B cell (primary cell): Measurements from ENCODE around the gene VPS26C. TPM values are rescaled to one million over a fixed set of nuclear protein-coding genes. Genes with fewer than 3 reads are reported as not detected.

ENCODE experiments used
- ATAC-seq: fragments of 200-7000 bp; cut with Tn5 transposase; one replicate; pipeline ENCODE4 v1.10.0; 2021; ENCODE audit warnings: low read depth, mild to moderate bottlenecking, moderate number of reproducible peaks, moderate library complexity
- CTCF ChIA-PET: fragments of 350-600 bp; sonication (Branson Sonifier 250); formaldehyde crosslinking; loops from one replicate; lab custom pipeline; 2021; ENCODE audit warnings: antibody characterized with exemption, inconsistent platforms; lab: Charles Lee
- POLR2A ChIA-PET: fragments of 350-600 bp; sonication (Branson Sonifier 250); formaldehyde crosslinking; loops from one replicate; lab custom pipeline; 2021; ENCODE audit warnings: antibody characterized with exemption; lab: Charles Lee
- DNase-seq: peaks from one replicate; pipeline ENCODE4 v3.0.0; 2013
- H2AFZ ChIP-seq: 2 replicates; pipeline ENCODE4 v1.6.1; 2012; ENCODE audit warnings: mild to moderate bottlenecking, low read depth, low read length; ENCODE audit not compliant: insufficient read depth, poor library complexity, severe bottlenecking
- H3K27ac ChIP-seq, 2 donors: 1 replicate in 1 of 2; 2 replicates in 1 of 2; pipeline ENCODE4 v1.5.1; 2012 to 2013; ENCODE audit warnings: low read length in 2 of 2, mild to moderate bottlenecking in 2 of 2, moderate library complexity in 1 of 2
- H3K27me3 ChIP-seq, 4 experiments: fragments of 200-600 bp in 1 of 4; sonication (generic) in 1 of 4; replicated peaks in 1 of 4; 1 replicate in 2 of 4; 2 replicates in 2 of 4; pipeline versions ENCODE4 v1.6.1 to v1.7.0; 2013 to 2016; ENCODE audit warnings: low read length in 3 of 4, mild to moderate bottlenecking in 2 of 4, mixed read lengths in 1 of 4, moderate library complexity in 1 of 4; ENCODE audit not compliant: insufficient read depth in 4 of 4, control insufficient read depth in 3 of 4; ENCODE audit errors: control extremely low read depth in 1 of 4
- H3K36me3 ChIP-seq, 2 experiments: replicated peaks in 1 of 2; 1 replicate in 1 of 2; 2 replicates in 1 of 2; pipeline versions ENCODE4 v1.6.1 to v1.7.1; 2013; ENCODE audit warnings: low read length in 1 of 2; ENCODE audit not compliant: insufficient read depth in 2 of 2, control insufficient read depth in 1 of 2; ENCODE audit errors: control extremely low read depth in 1 of 2, extremely low read depth in 1 of 2
- H3K4me1 ChIP-seq, 2 donors: fragments of 200-600 bp in 1 of 2; sonication (generic) in 1 of 2; 1 replicate in 1 of 2; 2 replicates in 1 of 2; pipeline versions ENCODE4 v1.5.1 to v1.6.1; 2013 to 2017; ENCODE audit warnings: low read length in 2 of 2; ENCODE audit not compliant: control insufficient read depth in 2 of 2, insufficient read depth in 2 of 2
- H3K4me2 ChIP-seq: replicated peaks from 2 replicates; pipeline ENCODE3; 2012; ENCODE audit warnings: mild to moderate bottlenecking, low read depth, low read length; ENCODE audit not compliant: poor library complexity, severe bottlenecking
- H3K4me3 ChIP-seq, 5 experiments: fragments of 200-600 bp in 1 of 5; sonication (generic) in 1 of 5; 1 replicate in 3 of 5; 2 replicates in 2 of 5; pipeline versions ENCODE4 v1.5.1 to v1.7.0; 2011 to 2016; ENCODE audit warnings: low read length in 4 of 5, mild to moderate bottlenecking in 4 of 5, low read depth in 2 of 5, control low read depth in 1 of 5, moderate library complexity in 1 of 5; ENCODE audit not compliant: insufficient read depth in 1 of 5; ENCODE audit errors: control extremely low read depth in 1 of 5, extremely low read depth in 1 of 5
- H3K79me2 ChIP-seq: fragments of 200-600 bp; sonication (generic); one replicate; pipeline ENCODE4 v1.6.0; 2016; ENCODE audit warnings: low read length; ENCODE audit not compliant: control insufficient read depth, insufficient read depth
- H3K9ac ChIP-seq: fragments of 200-600 bp; sonication (generic); 2 replicates; pipeline ENCODE4 v1.6.1; 2017; ENCODE audit warnings: mild to moderate bottlenecking, low read length, moderate library complexity
- H3K9me3 ChIP-seq, 3 donors: one replicate each; pipeline versions ENCODE4 v1.6.1 to v1.7.1; 2013; ENCODE audit warnings: low read length in 2 of 3; ENCODE audit not compliant: control insufficient read depth in 2 of 3, insufficient read depth in 1 of 3; ENCODE audit errors: control extremely low read depth in 1 of 3
- H4K20me1 ChIP-seq: 2 replicates; pipeline ENCODE4 v1.6.0; 2012; ENCODE audit warnings: mild to moderate bottlenecking, low read length; ENCODE audit not compliant: insufficient read depth, control insufficient read depth, poor library complexity, severe bottlenecking
- H3K27ac Mint-ChIP-seq: one replicate; pipeline ENCODE4 v1.8.0; 2021; ENCODE audit warnings: mixed read lengths
- H3K27me3 Mint-ChIP-seq: one replicate; pipeline ENCODE4 v1.8.0; 2021; ENCODE audit warnings: mixed read lengths
- H3K4me1 Mint-ChIP-seq: one replicate; pipeline ENCODE4 v1.8.0; 2021; ENCODE audit warnings: mixed read lengths
- H3K4me3 Mint-ChIP-seq: one replicate; pipeline ENCODE4 v1.8.0; 2021; ENCODE audit warnings: mixed read lengths
- H3K9me3 Mint-ChIP-seq: one replicate; pipeline ENCODE4 v1.8.0; 2022; ENCODE audit warnings: mixed read lengths; ENCODE audit not compliant: insufficient read depth
- EZH2 ChIP-seq: IDR thresholded peaks from 2 replicates; pipeline ENCODE4 v1.6.1; 2012; ENCODE audit warnings: borderline replicate concordance, low read depth, mild to moderate bottlenecking, moderate library complexity, low read length; ENCODE audit not compliant: insufficient read depth, poor library complexity, severe bottlenecking
- WGBS: methylation state at CpG from one replicate; pipeline ENCODE4 v1.1.5; 2013; ENCODE audit warnings: missing lambda C conversion rate; ENCODE audit not compliant: insufficient coverage; 5-methylcytosine and 5-hydroxymethylcytosine counted together
- intact Hi-C: fragments of 100-400 bp; cut with micrococcal nuclease; formaldehyde crosslinking; loops from one replicate; pipeline ENCODE4 v1.10.0; 2022
- polyA plus RNA-seq: library from polyadenylated mRNA; depleted of rRNA; stranded (reverse); fragments of >200 nt; gene quantifications from 2 replicates; pipeline ENCODE4 v1.2.3, GENCODE V29; 2012
- total RNA-seq, 2 donors: library from RNA; stranded (reverse); fragments of 120-200 nt in 1 of 2; gene quantifications; 1 replicate in 1 of 2; 2 replicates in 1 of 2; pipeline versions ENCODE4 v1.2.3 to v1.2.4, GENCODE V29; 2013 to 2022
- TF ChIP-seq, protein P1 (sequence below): fragments of 200-600 bp; IDR thresholded peaks from one replicate; pipeline ENCODE4 v1.8.0; 2022; ENCODE audit warnings: antibody characterized with exemption, mild to moderate bottlenecking

Gene VPS26C
- total and polyA plus RNA-seq, 2 donors (not counting 1 experiment from before 2014, with no cell fraction given) = 34.3 to 58.6 TPM

DNA sequence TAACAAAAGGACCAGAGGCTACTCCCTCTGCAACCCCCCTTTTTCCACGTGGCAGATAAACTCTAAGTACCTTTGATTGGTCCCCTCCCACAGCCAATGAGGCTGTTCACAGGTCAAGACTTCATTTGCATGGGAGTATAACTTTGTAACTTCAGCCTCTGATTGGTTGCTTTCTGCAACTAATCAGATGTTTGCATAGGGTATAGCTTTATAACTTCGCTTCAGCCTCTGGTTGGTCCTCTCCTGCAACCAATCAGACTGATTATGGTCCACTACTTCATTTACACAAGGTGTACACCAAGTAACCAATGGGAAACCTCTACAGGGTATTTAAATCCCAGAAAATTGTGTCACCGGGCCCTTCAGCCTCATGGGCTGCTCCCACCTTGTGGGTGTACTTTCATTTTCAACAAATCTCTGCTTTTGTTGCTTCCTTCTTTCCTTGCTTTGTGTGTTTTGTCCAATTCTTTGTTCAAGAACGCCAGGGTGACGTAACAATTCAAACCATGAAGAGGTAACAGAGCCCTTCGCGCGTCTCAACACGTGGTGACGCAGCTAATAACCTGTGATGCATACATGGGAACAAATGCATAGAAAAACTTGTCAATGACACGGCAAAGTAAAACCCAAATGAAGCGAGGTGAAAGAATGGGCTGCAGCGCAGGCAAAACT lies 47.2 kb downstream of the VPS26C start:
- Histone ChIP-seq H3K9me3 (peaks cover 0 to 8% (median 0%) of the 10 kb centered on the region in 3 donors), H3K79me2 (peaks cover 6% of the 10 kb centered on the region), H3K4me2 (peak overlapping the region; percentile 92), H3K4me3 (peak overlapping the region; percentile 36 to 86 (median 78)), H4K20me1 (no peaks in the 10 kb centered on the region), H3K27ac (no peak overlapping the region), H3K27me3 (no peaks in the 10 kb centered on the region), H2AFZ (peak overlapping the region; percentile 94), H3K4me1 (peaks cover 8 to 21% of the 10 kb centered on the region in 2 donors), H3K9ac (peak overlapping the region; percentile 89), H3K36me3 (peaks cover 0 to 7% of the 10 kb centered on the region in 2 experiments)
- 25% methylated on average over 12 of the region's 13 CpGs for WGBS
- TF ChIP-seq EZH2 = no peak
- TF ChIP-seq, protein P1, sequence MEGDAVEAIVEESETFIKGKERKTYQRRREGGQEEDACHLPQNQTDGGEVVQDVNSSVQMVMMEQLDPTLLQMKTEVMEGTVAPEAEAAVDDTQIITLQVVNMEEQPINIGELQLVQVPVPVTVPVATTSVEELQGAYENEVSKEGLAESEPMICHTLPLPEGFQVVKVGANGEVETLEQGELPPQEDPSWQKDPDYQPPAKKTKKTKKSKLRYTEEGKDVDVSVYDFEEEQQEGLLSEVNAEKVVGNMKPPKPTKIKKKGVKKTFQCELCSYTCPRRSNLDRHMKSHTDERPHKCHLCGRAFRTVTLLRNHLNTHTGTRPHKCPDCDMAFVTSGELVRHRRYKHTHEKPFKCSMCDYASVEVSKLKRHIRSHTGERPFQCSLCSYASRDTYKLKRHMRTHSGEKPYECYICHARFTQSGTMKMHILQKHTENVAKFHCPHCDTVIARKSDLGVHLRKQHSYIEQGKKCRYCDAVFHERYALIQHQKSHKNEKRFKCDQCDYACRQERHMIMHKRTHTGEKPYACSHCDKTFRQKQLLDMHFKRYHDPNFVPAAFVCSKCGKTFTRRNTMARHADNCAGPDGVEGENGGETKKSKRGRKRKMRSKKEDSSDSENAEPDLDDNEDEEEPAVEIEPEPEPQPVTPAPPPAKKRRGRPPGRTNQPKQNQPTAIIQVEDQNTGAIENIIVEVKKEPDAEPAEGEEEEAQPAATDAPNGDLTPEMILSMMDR = no peak
- H3K4me3 Mint-ChIP-seq = peak overlapping the region; percentile 96
- DNase-seq (peak; percentile 52), ATAC-seq (no peak)
- H3K4me1 Mint-ChIP-seq = peaks cover 19% of the 10 kb centered on the region
- ChIA-PET POLR2A (interaction anchor here (0.5 to 0.9 kb wide), 2 partner anchors 47 to 147 kb away, joined by 3 to 5 read pairs; partner anchors contain the start of genes DYRK1A and VPS26C), CTCF (interaction anchor here (0.7 to 1.6 kb wide), 4 partner anchors 19 to 221 kb away, joined by 3 to 9 read pairs (median 4); partner anchors contain the start of gene VPS26C)
- H3K27me3 Mint-ChIP-seq = no peaks in the 10 kb centered on the region
- intact Hi-C loops = loop anchor here (2.0 kb wide), 4 partner anchors 39 to 243 kb away; partner anchors contain the start of genes PIGP and TTC3
- H3K9me3 Mint-ChIP-seq = no peaks in the 10 kb centered on the region
- peak overlapping the region; percentile 91 for H3K27ac Mint-ChIP-seq

DNA sequence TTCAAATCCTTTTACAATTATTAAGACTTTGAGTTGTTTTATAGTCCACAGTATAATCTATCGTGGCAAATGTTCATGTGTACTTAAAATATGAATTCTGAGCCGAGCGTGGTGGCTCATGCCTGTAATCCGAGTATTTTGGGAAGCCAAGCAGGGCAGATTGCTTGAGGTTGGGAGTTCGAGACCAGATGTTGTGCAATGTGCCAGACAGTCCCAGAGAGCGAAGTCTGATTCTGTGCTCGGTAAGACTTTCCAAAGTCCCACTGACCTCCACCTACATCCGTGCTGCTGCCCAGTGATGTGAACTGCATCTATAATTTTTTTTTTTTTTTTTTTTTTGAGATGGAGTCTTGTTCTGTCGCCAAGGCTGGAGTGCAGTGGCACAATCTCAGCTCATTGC lies 52.2 kb downstream of the VPS26C start:
- H4K20me1 ChIP-seq = no peaks in the 10 kb centered on the region
- peaks cover 2% of the 10 kb centered on the region for H3K9me3 Mint-ChIP-seq
- peaks cover 9% of the 10 kb centered on the region for H3K4me1 Mint-ChIP-seq
- no peak for DNase-seq
- H3K9me3 ChIP-seq = peaks cover 0 to 6% (median 0%) of the 10 kb centered on the region in 3 donors
- WGBS = 100% methylated on average over 4 of the region's 9 CpGs
- H3K4me3 Mint-ChIP-seq = no peak overlapping the region
- no peak overlapping the region for H3K4me3 ChIP-seq
- no peak overlapping the region for H3K27ac ChIP-seq
- POLR2A ChIA-PET = no interaction called here
- H2AFZ ChIP-seq = no peak overlapping the region
- CTCF ChIA-PET = no interaction called here
- no peak overlapping the region for H3K27ac Mint-ChIP-seq
- no peaks in the 10 kb centered on the region for H3K36me3 ChIP-seq
- no peak overlapping the region for H3K9ac ChIP-seq
- H3K27me3 Mint-ChIP-seq = no peaks in the 10 kb centered on the region
- H3K79me2 ChIP-seq = peaks cover 2% of the 10 kb centered on the region
- TF ChIP-seq, protein P1 = no peak
- no peak for TF ChIP-seq EZH2
- no peak overlapping the region for H3K4me2 ChIP-seq
- no peaks in the 10 kb centered on the region for H3K27me3 ChIP-seq
- intact Hi-C loops = no loop called here
- no peak for ATAC-seq
- H3K4me1 ChIP-seq = peaks cover 7 to 11% of the 10 kb centered on the region in 2 donors
